HG03469 (cell line): Measurements from ENCODE around the gene CADM1.

ENCODE experiments used
- ATAC-seq: cut with Tn5 transposase; IDR thresholded peaks from one replicate; pipeline ENCODE4 v1.9.1; 2021; ENCODE audit warnings: mild to moderate bottlenecking, moderate library complexity, moderate number of reproducible peaks; ENCODE audit not compliant: unreplicated experiment

The CADM1 gene

GRCh38 chr11:115220423-115220822 lies 283.8 kb downstream of the CADM1 start:
- ATAC-seq, result no peak

GRCh38 chr11:115219376-115219775 lies 284.8 kb downstream of the CADM1 start:
- ATAC-seq, result no peak

GRCh38 chr11:115217726-115218311 lies 286.4 kb downstream of the CADM1 start:
- ATAC-seq, result no peak

GRCh38 chr11:115215694-115216617 lies 288.3 kb downstream of the CADM1 start:
- ATAC-seq, result no peak

- no peak for ATAC-seq
Observed at GRCh38 chr11:115214644-115215234, 289.5 kb downstream of the CADM1 start.

GRCh38 chr11:115213007-115213406 lies 291.2 kb downstream of the CADM1 start:
- no peak for ATAC-seq

- ATAC-seq, result no peak
Observed at GRCh38 chr11:115208808-115209259, 295.4 kb downstream of the CADM1 start.

GRCh38 chr11:115207916-115208315 lies 296.3 kb downstream of the CADM1 start:
- no peak for ATAC-seq

GRCh38 chr11:115207166-115207591 lies 297.0 kb downstream of the CADM1 start:
- ATAC-seq, result no peak

- ATAC-seq, result no peak
Observed at GRCh38 chr11:115206365-115207022, 297.7 kb downstream of the CADM1 start.

GRCh38 chr11:115202900-115203552 lies 301.2 kb downstream of the CADM1 start:
- ATAC-seq, result no peak

GRCh38 chr11:115202074-115202473 lies 302.1 kb downstream of the CADM1 start:
- no peak for ATAC-seq

GRCh38 chr11:115201111-115201792 lies 303.0 kb downstream of the CADM1 start:
- ATAC-seq, result no peak

GRCh38 chr11:115199481-115200069 lies 304.6 kb downstream of the CADM1 start:
- ATAC-seq, result no peak

GRCh38 chr11:115198321-115198741 lies 305.9 kb downstream of the CADM1 start:
- ATAC-seq, result no peak

- no peak for ATAC-seq
Observed at GRCh38 chr11:115197433-115197832, 306.8 kb downstream of the CADM1 start.

GRCh38 chr11:115197031-115197430 lies 307.2 kb downstream of the CADM1 start:
- ATAC-seq, result no peak

- no peak for ATAC-seq
Observed at GRCh38 chr11:115194802-115195110, 309.5 kb downstream of the CADM1 start.

GRCh38 chr11:115193914-115194801 lies 310.1 kb downstream of the CADM1 start:
- ATAC-seq, result no peak
